Esophagus squamous epithelium (tissue), 5 donors: ENCODE measurements around the gene GNA12. TPM values are rescaled to one million over a fixed set of nuclear protein-coding genes. Genes with fewer than 3 reads are reported as not detected.

ENCODE experiments used
- DNase-seq: peaks from one replicate; lab custom pipeline; 2025; lab: John Stamatoyannopoulos, UW
- H3K27ac ChIP-seq, 4 donors: fragments of 200-600 bp; sonication (generic); one replicate each; pipeline ENCODE4 v1.5.1; 2016 to 2019; ENCODE audit warnings: mild to moderate bottlenecking in 1 of 4
- H3K27me3 ChIP-seq, 4 donors: fragments of 200-600 bp; sonication (generic); 1 replicate in 3 of 4; 2 replicates in 1 of 4; pipeline versions ENCODE4 v1.5.1 to v1.6.0; 2017 to 2021; ENCODE audit warnings: antibody characterized with exemption in 1 of 4
- H3K36me3 ChIP-seq, 3 donors: fragments of 200-600 bp; sonication (generic); one replicate each; pipeline ENCODE4 v1.5.1; 2016 to 2019
- H3K4me1 ChIP-seq, 3 donors: fragments of 200-600 bp; sonication (generic); one replicate each; pipeline ENCODE4 v1.5.1; 2017 to 2019
- H3K4me3 ChIP-seq, 4 donors: fragments of 200-600 bp; sonication (generic); 1 replicate in 3 of 4; 2 replicates in 1 of 4; pipeline ENCODE4 v1.5.1; 2016 to 2019; ENCODE audit warnings: mild to moderate bottlenecking in 2 of 4, moderate library complexity in 1 of 4
- H3K9me3 ChIP-seq, 3 donors: fragments of 200-600 bp; sonication (generic); one replicate each; pipeline ENCODE4 v1.5.1; 2016 to 2019
- POLR2A ChIP-seq, 4 donors: fragments of 450-650 bp; IDR thresholded peaks; one replicate each; pipeline ENCODE4 v1.6.1; 2017; ENCODE audit warnings: antibody characterized with exemption in 4 of 4, mild to moderate bottlenecking in 4 of 4, moderate library complexity in 3 of 4
- WGBS, 2 donors: methylation state at CpG; one replicate each; pipeline ENCODE4 v1.1.5; 2018; 5-methylcytosine and 5-hydroxymethylcytosine counted together
- intact Hi-C: fragments of 100-400 bp; cut with DNase I; formaldehyde crosslinking; loops from one replicate; pipeline ENCODE4 v1.15.0; 2022
- total RNA-seq, 4 donors: library from RNA; depleted of rRNA; stranded (reverse); fragments of >200 nt; gene quantifications; one replicate each; pipeline ENCODE4 v1.1.0, GENCODE V29; 2016
- TF ChIP-seq, protein P1 (sequence below), 6 experiments: fragments of 450-650 bp in 4 of 6; fragments of 200-600 bp in 2 of 6; sonication (generic) in 2 of 6; IDR thresholded peaks; one replicate each; pipeline ENCODE4 v1.5.1; 2016 to 2019; ENCODE audit warnings: antibody characterized with exemption in 6 of 6, mild to moderate bottlenecking in 4 of 6, moderate library complexity in 4 of 6
- donor health status: DM: yes; HTN: yes; CAD: no.

The GNA12 gene
- total RNA-seq, 4 donors from 2014 or later = 6.6 to 11.6 (median 7.6) TPM

DNA sequence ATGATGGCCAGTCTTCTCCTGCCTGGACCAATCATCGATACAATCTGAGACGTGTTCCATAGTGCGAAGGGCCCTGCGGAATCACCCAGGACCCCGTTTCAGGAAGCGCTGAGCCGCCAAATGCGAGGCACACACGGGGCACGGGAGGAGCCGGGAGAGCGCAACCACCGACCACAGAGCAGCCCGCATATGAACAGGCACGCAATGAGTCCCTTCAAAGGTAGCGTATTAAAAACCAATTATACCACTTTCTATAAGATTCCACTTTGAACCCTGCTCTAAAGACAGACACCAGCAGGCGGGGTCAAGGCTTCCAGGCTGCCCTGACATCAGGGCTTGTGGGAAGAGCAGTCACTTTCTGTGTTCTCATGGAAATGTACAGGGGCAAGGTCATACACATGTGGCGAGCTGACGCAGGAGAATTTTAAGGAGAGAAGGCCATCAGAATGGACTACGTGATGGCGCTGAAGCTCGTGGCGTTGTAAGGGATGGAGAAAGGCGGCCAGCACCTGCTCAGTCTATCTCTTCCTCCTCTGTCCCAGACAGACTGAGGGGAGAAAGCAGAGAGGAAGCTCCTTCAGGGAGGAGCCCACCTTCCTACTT, 109.9 kb downstream of the GNA12 start:
- 95 to 97% methylated on average over 12 to 24 of the region's 24 CpGs for WGBS, 2 donors
- no peak for TF ChIP-seq POLR2A (IDR thresholded peaks at IDR 0.05)
- TF ChIP-seq, protein P1, sequence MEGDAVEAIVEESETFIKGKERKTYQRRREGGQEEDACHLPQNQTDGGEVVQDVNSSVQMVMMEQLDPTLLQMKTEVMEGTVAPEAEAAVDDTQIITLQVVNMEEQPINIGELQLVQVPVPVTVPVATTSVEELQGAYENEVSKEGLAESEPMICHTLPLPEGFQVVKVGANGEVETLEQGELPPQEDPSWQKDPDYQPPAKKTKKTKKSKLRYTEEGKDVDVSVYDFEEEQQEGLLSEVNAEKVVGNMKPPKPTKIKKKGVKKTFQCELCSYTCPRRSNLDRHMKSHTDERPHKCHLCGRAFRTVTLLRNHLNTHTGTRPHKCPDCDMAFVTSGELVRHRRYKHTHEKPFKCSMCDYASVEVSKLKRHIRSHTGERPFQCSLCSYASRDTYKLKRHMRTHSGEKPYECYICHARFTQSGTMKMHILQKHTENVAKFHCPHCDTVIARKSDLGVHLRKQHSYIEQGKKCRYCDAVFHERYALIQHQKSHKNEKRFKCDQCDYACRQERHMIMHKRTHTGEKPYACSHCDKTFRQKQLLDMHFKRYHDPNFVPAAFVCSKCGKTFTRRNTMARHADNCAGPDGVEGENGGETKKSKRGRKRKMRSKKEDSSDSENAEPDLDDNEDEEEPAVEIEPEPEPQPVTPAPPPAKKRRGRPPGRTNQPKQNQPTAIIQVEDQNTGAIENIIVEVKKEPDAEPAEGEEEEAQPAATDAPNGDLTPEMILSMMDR (IDR thresholded peaks at IDR 0.05) = no peak
- Histone ChIP-seq H3K36me3 (peaks cover 0 to 20% (median 0%) of the 10 kb centered on the region in 3 donors), H3K27me3 (no peaks in the 10 kb centered on the region), H3K4me3 (no peak overlapping the region), H3K4me1 (peaks cover 10 to 63% (median 11%) of the 10 kb centered on the region in 3 donors), H3K9me3 (peaks cover 0 to 10% (median 0%) of the 10 kb centered on the region in 3 donors), H3K27ac (peak overlapping the region in 3 of 4 donors; percentile 47 to 70 (median 53))
- intact Hi-C loops = no loop called here
- DNase-seq = no peak

DNA sequence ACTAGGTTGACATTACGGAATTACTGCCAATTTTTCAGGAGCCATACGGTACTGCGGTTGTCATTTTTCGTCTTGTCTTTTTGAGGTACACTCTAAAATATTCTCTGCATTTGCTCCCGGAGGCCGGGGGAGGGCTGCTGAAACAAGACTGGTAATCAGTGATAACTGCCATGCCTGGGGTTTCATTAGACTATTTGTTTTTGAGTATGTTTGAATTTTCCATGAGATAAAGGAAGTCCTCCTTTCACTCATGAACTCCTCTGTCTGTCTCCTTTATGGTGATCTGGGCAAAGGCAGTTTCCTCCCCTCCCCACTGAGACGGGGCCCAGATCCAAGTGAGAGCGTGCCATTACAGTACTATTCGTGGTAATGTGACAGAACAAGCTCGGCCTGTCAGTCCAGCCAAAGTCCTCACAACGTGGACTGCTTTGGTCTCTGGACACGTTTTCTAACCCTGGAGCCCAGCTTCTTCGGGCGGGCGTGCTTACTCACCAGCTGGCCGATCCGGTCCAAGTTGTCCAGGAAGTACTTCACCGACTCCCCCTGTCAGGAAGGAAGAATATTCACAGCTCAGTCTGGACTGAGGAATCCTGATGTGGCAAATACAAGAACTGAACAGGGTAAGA, 111.0 kb downstream of the GNA12 start:
- 57 to 60% methylated on average over 10 to 12 of the region's 18 CpGs for WGBS, 2 donors

DNA sequence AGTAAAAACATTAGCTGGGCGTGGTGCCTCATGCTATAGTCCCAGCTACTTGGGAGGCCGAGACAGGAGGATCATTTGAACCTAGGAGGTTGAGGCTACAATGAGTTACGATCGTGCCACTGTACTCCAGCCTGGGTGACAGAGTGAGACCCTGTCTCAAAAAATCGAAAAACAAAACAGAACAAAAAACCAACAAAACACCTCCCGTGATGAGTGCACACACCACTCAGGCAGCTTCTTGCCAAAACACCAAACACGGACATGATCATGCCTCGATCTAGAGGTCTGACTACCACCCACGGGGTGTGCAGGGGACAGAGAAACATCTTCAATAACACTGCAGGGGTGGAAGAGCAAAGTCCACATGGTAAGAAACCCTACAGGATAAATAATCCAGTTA, 111.7 kb downstream of the GNA12 start:
- Histone ChIP-seq H3K9me3 (peaks cover 0 to 10% (median 0%) of the 10 kb centered on the region in 3 donors), H3K4me3 (no peak overlapping the region), H3K27me3 (no peaks in the 10 kb centered on the region), H3K36me3 (peaks cover 0 to 20% (median 0%) of the 10 kb centered on the region in 3 donors), H3K4me1 (peaks cover 17 to 59% (median 17%) of the 10 kb centered on the region in 3 donors), H3K27ac (peak overlapping the region in 3 of 4 donors; percentile 47 to 70 (median 53))
- intact Hi-C loops = no loop called here
- TF ChIP-seq, protein P1 (IDR thresholded peaks at IDR 0.05) = no peak
- TF ChIP-seq POLR2A (IDR thresholded peaks at IDR 0.05) = no peak
- WGBS, 2 donors = 86 to 96% methylated on average over 9 of the region's 9 CpGs
- DNase-seq = no peak

More for the DNA sequence above, 111.0 kb downstream of the GNA12 start:
- no peaks in the 10 kb centered on the region for H3K27me3 ChIP-seq
- TF ChIP-seq, protein P1 (IDR thresholded peaks at IDR 0.05) = peak in 1 of 6 experiments; percentile 14
- TF ChIP-seq POLR2A (IDR thresholded peaks at IDR 0.05) = no peak
- no peak for DNase-seq
- intact Hi-C loops = no loop called here
- H3K4me3 ChIP-seq = no peak overlapping the region
- peaks cover 0 to 10% (median 0%) of the 10 kb centered on the region in 3 donors for H3K9me3 ChIP-seq
- peaks cover 17 to 65% (median 17%) of the 10 kb centered on the region in 3 donors for H3K4me1 ChIP-seq
- H3K27ac ChIP-seq = peak overlapping the region; percentile 17 to 70 (median 50)
- peaks cover 0 to 20% (median 0%) of the 10 kb centered on the region in 3 donors for H3K36me3 ChIP-seq

DNA sequence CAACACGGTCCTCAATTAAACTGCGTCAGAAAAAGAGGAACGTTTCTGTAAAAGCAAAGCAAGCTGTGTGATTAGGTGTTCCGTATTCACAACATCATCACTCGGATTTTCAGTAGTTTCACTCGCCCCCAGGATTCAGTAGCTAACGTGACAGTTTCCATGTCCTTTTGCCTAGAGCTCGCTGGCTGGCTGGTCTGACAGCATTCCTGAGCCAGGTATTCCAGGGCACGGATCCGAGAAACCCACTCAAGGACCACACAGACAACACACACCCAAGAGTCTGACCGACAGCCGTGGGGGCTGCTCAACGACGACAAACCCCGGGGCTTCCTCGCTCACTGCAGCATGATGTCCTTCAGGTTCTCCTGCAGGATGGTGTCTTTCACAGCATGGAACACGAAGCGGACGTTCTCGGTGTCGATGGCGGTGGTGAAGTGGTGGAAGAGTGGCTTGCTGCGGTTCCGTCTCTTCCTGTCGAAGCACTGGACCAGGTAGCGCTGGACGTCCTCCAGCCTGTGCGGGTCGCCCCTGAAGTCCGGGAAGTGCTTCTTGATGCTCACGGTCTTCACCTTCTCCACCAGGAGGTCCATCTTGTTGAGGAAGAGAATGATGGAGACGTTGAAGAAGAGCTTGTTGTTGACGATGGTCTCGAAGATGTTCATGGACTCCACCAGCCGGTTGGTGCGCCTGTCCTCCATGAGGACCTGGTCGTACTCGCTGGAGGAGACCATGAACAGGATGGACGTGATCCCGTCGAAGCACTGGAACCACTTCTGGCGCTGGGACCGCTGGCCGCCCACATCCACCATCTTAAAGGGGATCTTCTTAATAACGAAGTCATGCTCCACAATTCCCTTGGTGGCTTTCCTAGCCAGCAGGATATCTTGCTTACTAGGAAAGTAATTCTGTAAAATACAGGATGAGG, 113.0 kb downstream of the GNA12 start:
- no peak overlapping the region for H3K4me3 ChIP-seq
- H3K27ac ChIP-seq = peak overlapping the region in 3 of 4 donors; percentile 68 to 72 (median 70)
- no peak for TF ChIP-seq POLR2A (IDR thresholded peaks at IDR 0.05)
- TF ChIP-seq, protein P1 (IDR thresholded peaks at IDR 0.05) = no peak
- peaks cover 0 to 27% (median 0%) of the 10 kb centered on the region in 3 donors for H3K36me3 ChIP-seq
- intact Hi-C loops = no loop called here
- peaks cover 17 to 58% (median 17%) of the 10 kb centered on the region in 3 donors for H3K4me1 ChIP-seq
- no peaks in the 10 kb centered on the region for H3K27me3 ChIP-seq
- H3K9me3 ChIP-seq = peaks cover 0 to 10% (median 0%) of the 10 kb centered on the region in 3 donors
- DNase-seq = no peak
- 90 to 91% methylated on average over 28 to 39 of the region's 45 CpGs for WGBS, 2 donors
